Effector memory CD4-positive, alpha-beta T cell (primary cell): ENCODE data around the gene PITPNM2.

Experiments
- DNase-seq, 3 donors: peaks; one replicate each; pipeline ENCODE4 v3.0.0-alpha.2; 2020
- H3K27ac ChIP-seq: 2 replicates; pipeline ENCODE4 v1.7.0; 2013; ENCODE audit warnings: mild to moderate bottlenecking, low read length, moderate library complexity; ENCODE audit not compliant: insufficient read depth, poor library complexity, severe bottlenecking
- H3K27me3 ChIP-seq: replicated peaks from 2 replicates; pipeline ENCODE4 v1.7.0; 2013; ENCODE audit warnings: mild to moderate bottlenecking, low read length; ENCODE audit not compliant: insufficient read depth, control insufficient read depth, poor library complexity, severe bottlenecking
- H3K36me3 ChIP-seq: 2 replicates; pipeline ENCODE4 v1.7.0; 2013; ENCODE audit warnings: mild to moderate bottlenecking, low read length, moderate library complexity; ENCODE audit not compliant: control insufficient read depth, insufficient read depth
- H3K4me1 ChIP-seq: 2 replicates; pipeline ENCODE4 v1.7.0; 2013; ENCODE audit warnings: low read length, mild to moderate bottlenecking; ENCODE audit not compliant: control insufficient read depth, insufficient read depth, poor library complexity, severe bottlenecking
- H3K4me3 ChIP-seq: 2 replicates; pipeline ENCODE4 v1.7.0; 2013; ENCODE audit warnings: low read length, low read depth, mild to moderate bottlenecking; ENCODE audit not compliant: insufficient read depth, poor library complexity, severe bottlenecking
- H3K9me3 ChIP-seq: 2 replicates; pipeline ENCODE4 v1.7.0; 2013; ENCODE audit warnings: mild to moderate bottlenecking, low read length, moderate library complexity; ENCODE audit not compliant: control insufficient read depth

Gene PITPNM2

GRCh38 chr12:123135688-123136087, 15.2 kb downstream of the PITPNM2 start:
- Histone ChIP-seq H3K27me3 (no peaks in the 10 kb centered on the region), H3K36me3 (no peaks in the 10 kb centered on the region), H3K4me3 (no peak overlapping the region), H3K27ac (no peak overlapping the region), H3K9me3 (no peaks in the 10 kb centered on the region), H3K4me1 (peaks cover 14% of the 10 kb centered on the region)
- DNase-seq = no peak

GRCh38 chr12:123134826-123135225, 16.1 kb downstream of the PITPNM2 start:
- Histone ChIP-seq H3K27ac (no peak overlapping the region), H3K36me3 (no peaks in the 10 kb centered on the region), H3K4me3 (no peak overlapping the region), H3K9me3 (no peaks in the 10 kb centered on the region), H3K4me1 (peaks cover 14% of the 10 kb centered on the region), H3K27me3 (no peaks in the 10 kb centered on the region)
- DNase-seq = no peak

GRCh38 chr12:123134271-123134671, 16.6 kb downstream of the PITPNM2 start:
- no peak overlapping the region for H3K4me3 ChIP-seq
- peaks cover 14% of the 10 kb centered on the region for H3K4me1 ChIP-seq
- no peaks in the 10 kb centered on the region for H3K36me3 ChIP-seq
- H3K9me3 ChIP-seq = no peaks in the 10 kb centered on the region
- no peak for DNase-seq
- H3K27me3 ChIP-seq = no peaks in the 10 kb centered on the region
- no peak overlapping the region for H3K27ac ChIP-seq

GRCh38 chr12:123133701-123134100, 17.2 kb downstream of the PITPNM2 start:
- Histone ChIP-seq H3K27ac (no peak overlapping the region), H3K4me1 (peaks cover 14% of the 10 kb centered on the region), H3K4me3 (no peak overlapping the region), H3K9me3 (no peaks in the 10 kb centered on the region), H3K36me3 (no peaks in the 10 kb centered on the region), H3K27me3 (no peaks in the 10 kb centered on the region)
- no peak for DNase-seq

DNA sequence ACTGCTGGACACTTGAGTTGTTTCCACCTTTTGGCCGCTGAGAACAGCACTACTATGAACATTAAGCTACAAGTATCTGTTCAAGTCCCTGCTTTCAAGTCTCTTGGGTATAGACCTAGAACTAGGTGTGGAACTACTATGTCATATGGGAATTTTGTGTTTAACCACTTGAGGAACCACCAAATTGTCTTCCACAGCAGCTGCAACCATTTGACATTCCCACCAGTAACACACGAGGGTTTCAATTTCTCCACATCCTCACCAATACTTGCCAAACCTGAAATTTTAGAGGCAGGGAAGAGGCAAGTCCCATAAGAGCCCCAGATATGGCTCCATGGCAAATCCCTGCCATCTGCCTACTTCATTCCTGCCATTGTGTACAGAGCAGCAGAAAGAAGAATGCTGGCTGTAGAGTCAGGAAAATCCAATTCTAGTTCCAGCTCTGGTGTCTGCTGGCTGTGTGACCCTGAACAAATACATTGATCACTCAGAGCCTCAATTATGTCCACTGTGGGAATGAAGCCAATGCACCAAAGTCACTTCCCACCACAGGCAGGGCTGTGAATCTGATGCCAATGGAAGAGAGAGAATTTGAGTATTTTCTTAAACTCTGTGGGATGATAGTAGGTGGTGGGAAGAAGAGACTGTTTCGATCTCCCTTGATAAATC, 17.8 kb downstream of the PITPNM2 start:
- DNase-seq = no peak
- no peaks in the 10 kb centered on the region for H3K36me3 ChIP-seq
- no peaks in the 10 kb centered on the region for H3K9me3 ChIP-seq
- H3K4me1 ChIP-seq = peaks cover 14% of the 10 kb centered on the region
- H3K27ac ChIP-seq = no peak overlapping the region
- H3K27me3 ChIP-seq = no peaks in the 10 kb centered on the region
- H3K4me3 ChIP-seq = no peak overlapping the region

GRCh38 chr12:123131879-123132402, 18.9 kb downstream of the PITPNM2 start:
- no peaks in the 10 kb centered on the region for H3K9me3 ChIP-seq
- H3K36me3 ChIP-seq = no peaks in the 10 kb centered on the region
- peaks cover 14% of the 10 kb centered on the region for H3K4me1 ChIP-seq
- peak overlapping the region; percentile 20 for H3K4me3 ChIP-seq
- H3K27me3 ChIP-seq = no peaks in the 10 kb centered on the region
- H3K27ac ChIP-seq = peak overlapping the region; percentile 47
- DNase-seq = peak in 1 of 3 donors; percentile 20

DNA sequence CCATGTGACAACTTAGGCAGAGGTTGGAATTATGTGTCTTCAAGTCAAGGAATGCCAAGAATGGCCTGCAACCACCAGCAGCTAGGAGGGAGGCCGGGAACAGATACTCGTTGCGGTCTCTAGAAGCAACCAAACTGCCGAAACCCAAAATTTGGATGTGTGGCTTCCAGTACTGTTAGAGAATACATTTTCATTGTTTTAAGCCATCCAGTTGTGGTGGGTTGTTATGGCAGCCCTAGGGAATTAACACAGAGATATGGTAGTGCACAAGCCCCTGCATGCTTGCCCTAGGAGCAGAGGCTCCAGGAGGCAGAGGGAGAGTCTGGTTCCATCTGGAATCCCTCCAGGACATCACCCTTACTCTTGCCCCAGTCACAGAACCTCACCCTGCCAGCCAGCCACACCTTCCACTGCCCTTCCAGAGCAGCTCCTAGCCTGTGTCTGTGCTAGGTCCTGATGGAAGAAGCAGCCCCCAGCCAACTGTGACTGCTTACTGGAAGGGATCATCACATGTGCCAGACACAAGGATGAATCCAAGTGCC, 19.5 kb downstream of the PITPNM2 start:
- DNase-seq = no peak
- peak overlapping the region; percentile 47 for H3K27ac ChIP-seq
- H3K9me3 ChIP-seq = no peaks in the 10 kb centered on the region
- no peak overlapping the region for H3K4me3 ChIP-seq
- H3K36me3 ChIP-seq = no peaks in the 10 kb centered on the region
- peaks cover 14% of the 10 kb centered on the region for H3K4me1 ChIP-seq
- H3K27me3 ChIP-seq = no peaks in the 10 kb centered on the region

GRCh38 chr12:123129621-123130020, 21.3 kb downstream of the PITPNM2 start:
- peaks cover 14% of the 10 kb centered on the region for H3K4me1 ChIP-seq
- H3K27me3 ChIP-seq = no peaks in the 10 kb centered on the region
- H3K9me3 ChIP-seq = no peaks in the 10 kb centered on the region
- no peak for DNase-seq
- no peak overlapping the region for H3K27ac ChIP-seq
- no peak overlapping the region for H3K4me3 ChIP-seq
- H3K36me3 ChIP-seq = no peaks in the 10 kb centered on the region

- Histone ChIP-seq H3K9me3 (no peaks in the 10 kb centered on the region), H3K27ac (no peak overlapping the region), H3K36me3 (no peaks in the 10 kb centered on the region), H3K27me3 (no peaks in the 10 kb centered on the region), H3K4me3 (no peak overlapping the region), H3K4me1 (peaks cover 15% of the 10 kb centered on the region)
- DNase-seq = no peak
These were observed 23.8 kb downstream of the PITPNM2 start for GRCh38 chr12:123127182-123127495.

GRCh38 chr12:123126294-123127181, 24.4 kb downstream of the PITPNM2 start:
- Histone ChIP-seq H3K36me3 (no peaks in the 10 kb centered on the region), H3K27ac (no peak overlapping the region), H3K27me3 (no peaks in the 10 kb centered on the region), H3K4me1 (peaks cover 9% of the 10 kb centered on the region), H3K9me3 (no peaks in the 10 kb centered on the region), H3K4me3 (no peak overlapping the region)
- no peak for DNase-seq
